GOT3 (cell line): ENCODE data around the gene KCNK5.

ENCODE experiments used
- DNase-seq: peaks from one replicate; lab custom pipeline; 2025; ENCODE audit warnings: mixed read lengths; lab: John Stamatoyannopoulos, UW

Gene KCNK5

DNA sequence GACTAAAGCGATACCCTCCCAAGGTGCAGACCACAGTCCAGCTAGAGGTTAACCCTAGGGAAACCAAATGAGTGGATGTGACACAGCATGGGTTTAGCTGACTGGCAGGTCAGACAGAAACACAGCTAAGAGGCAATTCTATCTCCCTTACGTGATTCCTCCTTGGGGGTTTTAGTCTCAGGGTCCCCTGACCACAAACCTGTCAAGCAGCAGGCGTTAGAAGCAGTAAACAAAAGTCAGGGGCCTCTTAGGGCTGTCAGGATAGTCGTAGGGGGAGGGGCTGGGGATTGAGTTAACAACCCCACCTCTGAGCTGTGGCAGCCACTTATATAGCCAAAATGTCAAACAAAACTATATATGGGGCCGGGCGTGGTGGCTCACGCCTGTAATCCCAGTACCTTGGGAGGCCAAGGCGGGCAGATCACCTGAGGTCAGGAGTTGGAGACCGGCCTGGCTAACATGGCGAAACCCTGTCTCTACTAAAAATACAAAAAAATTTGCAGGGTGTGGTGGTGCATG lies 13.6 kb downstream of the KCNK5 start:
- no peak for DNase-seq

DNA sequence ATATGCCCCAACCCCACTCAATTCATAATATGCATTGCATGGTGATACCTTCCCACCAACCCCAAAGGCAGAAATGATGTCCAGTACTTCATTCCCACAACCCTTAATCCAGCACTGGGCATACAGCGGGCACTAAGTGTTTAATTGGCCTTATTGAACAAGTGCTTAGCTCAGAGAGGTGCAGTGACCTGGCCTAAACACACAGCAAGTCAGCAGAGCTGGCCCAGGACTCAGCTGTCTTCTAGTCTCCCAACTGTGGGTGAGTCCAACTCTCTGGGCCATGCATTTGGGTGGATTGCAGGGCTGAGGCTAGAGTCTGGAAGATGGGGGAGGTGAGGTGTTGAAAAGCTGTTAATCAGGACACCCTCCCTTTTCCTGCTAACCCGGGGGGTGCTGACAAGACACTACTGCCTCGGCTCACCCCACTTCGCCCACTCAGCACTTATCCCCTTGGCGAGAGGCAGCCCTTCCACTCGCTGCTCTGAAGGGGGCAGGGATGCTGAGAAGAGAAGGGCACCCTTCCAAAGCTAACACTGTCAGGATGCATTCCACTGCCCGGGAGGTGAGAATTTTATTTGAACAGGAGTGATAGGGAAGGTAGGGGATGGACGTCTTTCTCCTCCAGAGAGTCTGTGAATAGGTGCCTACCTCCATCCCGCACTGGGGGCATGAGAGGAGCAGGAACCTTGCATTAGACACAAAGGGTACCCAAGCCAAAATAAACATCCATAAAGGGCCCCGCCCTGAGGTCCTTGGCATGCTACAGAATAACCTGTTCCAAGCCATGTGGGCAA lies 14.2 kb downstream of the KCNK5 start:
- DNase-seq: no peak

DNA sequence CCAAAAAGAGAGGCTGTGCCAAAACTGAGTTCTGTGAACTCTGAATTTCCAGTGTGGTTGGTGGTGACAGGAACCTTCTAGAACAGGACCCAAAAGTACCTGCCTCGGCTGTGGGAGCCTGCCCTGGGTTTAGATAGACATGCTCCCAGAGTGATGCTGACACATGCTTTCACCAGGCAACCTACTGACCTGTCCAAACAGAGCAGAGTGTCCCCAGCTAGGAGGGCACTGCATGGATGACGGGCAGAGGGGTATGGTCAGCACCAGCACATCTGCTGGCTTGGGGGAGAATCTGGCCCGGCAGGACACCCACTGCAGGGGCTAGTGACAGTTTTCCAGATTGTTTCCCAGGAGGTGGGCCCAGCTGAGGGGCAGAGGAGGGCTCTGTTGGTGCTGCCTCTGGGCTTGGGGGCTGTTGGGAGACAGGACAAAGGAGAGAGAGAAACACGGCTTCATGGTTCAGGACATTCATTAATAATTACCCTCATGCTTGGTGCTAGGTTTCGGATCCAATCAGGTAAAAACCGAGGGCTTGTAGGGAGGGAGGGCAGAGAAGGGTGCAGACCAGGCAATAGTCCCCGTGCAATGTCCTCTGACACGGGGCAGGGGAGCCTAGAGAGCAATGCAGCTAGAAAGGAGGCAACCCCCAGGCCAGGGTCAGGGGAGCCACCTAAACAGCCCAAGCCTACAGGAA lies 15.0 kb downstream of the KCNK5 start:
- no peak for DNase-seq

DNA sequence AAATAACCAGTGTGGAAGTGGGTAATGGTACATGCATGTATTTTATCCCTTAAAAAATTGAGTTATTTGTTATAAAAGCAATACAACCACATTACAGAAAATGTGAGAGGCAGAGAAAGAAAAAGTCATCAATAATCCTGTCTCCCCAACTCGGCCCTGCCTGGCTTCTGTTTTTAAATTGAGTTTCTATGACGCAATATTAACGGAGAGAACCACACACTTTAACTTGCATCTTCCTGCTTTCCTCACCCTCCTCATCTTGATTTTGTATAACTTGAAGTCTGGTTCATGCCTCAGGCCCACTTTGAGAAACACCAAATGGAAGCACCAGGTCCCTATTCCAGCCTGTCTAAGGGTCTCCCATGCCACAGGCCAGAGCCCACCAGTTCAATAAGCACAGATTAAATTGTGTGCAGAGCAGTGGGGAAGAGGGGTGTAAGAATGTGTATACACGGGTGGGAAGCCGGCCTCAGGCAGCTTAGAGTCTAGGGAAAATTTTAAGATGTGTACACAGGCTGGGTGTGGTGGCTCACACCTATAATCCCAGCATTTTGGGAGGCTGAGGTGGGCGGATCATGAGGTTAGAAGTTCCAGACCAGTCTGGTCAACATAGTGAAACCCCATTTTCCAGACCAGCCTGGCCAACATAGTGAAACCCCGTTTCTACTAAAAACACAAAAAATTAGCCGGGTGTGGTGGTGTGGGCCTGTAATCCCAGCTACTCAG lies 15.9 kb downstream of the KCNK5 start:
- DNase-seq: no peak

DNA sequence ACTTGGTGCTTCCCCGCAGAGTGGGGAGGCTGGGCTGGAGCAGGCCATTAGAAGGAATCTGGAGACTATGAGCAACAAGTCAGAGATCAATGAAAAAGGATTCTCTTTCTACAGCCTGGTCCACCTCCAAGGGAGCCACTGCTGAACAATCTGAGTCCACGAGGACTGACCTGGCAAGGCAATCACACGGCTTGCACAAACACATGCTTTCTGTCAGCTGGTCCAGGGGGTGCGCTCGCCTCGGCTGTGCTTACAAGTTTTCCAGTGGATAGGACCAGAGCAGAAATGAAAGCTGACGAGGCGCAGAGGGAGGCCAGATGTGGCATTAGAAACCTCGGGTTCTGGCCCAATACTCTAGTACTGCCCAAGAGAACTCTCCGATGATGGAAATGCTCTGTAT lies 18.1 kb downstream of the KCNK5 start:
- DNase-seq: no peak

DNA sequence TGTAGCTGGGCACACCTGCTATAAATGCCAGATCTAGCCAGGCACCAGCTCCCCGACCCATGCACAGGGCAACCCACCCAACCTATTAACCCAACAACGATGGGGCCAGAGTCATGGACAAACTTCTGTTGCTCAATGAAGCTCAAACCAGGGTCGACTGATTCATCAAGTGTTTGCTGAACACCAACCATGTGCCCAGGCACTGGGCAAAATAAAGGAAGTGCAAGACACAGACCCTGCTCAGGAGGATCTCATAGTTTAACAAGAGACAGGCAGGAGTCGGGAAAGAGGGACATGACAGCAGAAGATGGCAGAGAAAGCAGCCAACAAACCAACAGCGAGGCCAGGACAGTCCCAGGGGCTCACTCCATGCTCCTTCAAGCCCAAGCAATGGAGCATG lies 18.8 kb downstream of the KCNK5 start:
- DNase-seq: no peak

DNA sequence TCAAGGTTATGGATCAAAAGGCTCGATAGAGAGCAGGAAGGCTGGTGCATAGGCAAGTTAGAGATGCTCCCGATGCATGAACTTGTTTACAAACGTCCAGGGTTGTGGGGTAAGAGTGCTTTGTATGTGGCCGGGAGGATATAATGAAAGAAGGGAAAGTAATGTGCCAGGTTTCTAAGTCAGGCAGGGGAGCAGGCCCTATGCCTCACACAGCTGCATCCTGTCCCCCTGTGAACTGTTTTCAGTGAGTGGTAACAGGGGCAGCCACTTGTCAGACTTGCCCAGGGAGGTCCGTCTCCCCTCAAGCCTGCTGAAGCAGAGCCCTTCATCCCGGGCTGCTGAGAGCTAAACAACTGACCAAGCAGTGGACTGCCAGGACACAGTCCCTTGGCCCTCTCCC lies 19.4 kb downstream of the KCNK5 start:
- no peak for DNase-seq

DNA sequence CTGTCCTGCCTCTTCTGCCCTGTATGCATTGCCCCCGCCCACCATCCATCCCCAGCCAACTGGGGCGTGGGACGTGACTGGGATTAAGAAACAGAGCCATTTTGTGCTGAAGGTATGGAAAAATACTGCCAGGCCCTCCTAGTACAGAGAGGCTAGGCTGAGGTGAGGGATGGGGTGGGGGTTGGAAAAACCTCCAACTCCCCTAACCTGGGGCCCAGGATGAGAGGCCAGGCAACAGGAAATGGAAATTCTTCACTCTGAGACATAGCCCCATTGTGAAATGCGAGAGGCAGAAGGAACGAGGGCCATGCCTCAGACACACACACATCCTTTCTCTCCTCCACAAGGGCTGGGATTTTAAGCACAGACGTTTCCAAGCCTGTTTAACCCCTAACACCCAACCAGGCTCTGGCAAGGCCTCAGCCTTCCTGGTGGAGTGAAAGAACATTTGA lies 19.9 kb downstream of the KCNK5 start:
- DNase-seq: no peak

DNA sequence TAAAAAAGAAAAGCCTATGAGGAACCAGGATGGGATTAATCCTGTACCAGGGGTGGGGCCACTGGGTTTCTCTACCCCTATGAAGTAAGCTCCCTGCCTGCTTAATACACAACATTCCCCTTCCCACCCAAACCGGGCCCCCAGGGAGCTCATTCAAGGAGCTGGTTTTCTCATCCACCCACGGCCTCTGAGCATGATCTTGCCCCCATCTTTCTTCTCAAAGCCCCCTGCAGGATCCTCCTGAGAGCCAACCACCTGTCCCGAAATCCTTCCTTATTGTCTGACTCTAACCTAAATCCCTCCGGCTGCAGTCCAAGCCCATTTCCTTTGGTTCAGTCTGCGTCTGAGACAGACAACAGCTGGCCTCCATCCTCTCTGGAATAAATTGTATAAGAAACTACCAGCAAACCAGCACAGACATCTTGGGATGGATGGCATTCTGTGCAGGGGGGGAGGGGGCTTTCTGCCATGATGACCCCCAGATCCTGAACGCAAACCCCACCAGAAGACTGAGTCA lies 21.0 kb downstream of the KCNK5 start:
- DNase-seq: no peak

DNA sequence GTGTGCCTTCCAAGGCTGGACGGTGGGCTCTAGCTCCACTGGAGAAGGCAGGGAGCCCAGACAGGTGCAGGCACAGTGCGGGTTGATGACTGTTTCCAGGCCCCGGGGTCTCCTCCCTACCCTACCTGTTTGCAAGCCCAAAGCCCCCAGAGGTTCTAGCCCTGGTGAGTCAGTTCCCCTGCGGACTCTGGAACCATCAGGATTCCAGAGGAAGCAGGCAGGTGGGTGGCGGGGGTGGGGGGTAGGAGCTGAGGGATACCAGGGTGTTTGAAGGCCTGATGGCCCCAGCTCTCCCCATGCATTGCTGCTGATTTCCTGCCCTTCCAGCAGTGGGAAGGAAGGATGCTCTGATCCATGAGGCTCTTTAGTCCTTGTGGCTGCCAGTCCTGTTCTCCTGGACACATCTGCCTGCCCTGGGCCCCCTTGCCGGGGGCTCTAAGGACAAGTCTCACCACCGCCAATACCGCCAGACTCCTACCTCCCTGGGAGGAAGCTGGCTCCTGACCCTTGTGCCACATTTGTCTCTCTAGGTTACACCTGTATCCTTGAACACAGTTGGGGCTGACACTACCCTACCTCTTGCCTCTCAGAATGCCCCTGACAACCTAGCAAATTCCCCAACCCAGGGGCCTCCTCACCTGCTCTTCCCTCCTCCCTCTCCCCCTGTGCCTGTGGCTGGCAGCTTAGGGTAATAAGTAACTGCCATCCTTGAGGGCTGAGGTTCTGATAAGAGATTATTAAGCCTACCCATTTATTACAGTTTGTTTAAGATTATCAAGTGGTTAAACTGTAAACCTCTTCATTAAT lies 21.7 kb downstream of the KCNK5 start:
- DNase-seq: no peak

DNA sequence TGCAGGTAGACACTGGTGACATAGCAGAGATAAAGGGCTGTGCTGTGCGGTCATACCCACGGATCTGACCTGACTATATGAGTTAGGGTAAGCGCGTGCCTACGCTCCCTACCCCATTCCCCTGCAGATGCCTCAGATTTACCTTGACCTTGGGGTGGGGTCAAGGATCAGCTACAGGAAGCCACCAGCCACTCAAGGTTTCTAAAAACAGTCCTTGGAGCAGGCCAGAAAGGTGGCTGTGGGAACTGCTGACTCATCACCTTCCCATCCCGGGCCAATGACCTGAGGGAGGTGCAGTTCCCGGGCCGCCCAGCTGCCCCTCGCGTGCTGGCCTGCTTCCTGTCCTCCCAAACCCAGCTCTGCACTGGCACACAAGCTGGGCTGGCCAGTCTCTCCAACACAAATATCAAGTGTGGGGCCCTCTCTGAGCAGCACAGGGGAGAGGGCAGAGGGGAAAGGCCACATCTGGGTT lies 23.0 kb downstream of the KCNK5 start:
- no peak for DNase-seq

DNA sequence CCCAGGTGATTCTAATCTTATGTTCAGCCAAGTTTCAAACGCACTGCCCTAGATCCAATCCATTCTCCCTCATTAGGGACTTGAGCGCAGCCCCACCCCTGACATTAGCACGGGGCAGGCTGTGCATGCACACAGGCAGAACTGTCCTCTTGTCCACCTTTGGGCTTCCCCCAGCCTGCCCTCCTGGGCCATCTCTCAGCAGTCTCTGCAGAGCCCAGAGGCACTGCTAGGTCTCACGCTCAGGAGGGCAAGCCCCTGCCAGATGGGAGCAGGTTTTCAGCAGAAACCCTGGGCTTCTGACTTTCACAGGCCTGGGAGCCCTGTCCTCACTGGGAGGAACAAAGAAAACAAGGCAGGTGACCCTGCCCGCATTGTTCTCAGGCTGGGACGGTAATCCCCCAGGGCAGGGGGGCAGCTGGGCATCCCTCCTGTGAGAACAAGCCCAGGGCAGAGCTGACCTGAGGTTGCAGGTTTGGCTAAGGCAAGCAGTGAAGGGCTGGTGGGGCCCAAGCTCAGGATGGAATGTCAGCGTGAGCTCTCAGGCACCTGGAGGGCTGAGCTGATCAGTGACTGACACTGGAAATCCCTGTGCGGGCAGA lies 24.5 kb downstream of the KCNK5 start:
- no peak for DNase-seq

DNA sequence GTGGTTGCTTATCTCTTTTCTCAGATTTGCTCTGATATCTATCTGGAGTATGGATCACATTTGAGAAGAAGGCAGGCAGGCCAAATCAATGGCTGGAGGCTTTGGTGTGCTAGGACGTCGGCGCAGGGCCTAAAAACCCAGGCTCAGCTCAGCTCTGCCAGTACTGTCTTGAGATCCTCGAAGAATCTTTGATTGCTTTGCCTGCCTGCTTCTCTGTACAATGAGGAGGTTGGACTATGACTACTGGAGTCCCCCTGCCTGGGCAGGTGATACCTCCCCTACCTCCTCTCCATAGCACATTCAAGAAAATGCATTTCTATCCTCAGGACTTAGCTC lies 25.1 kb downstream of the KCNK5 start:
- DNase-seq: no peak

DNA sequence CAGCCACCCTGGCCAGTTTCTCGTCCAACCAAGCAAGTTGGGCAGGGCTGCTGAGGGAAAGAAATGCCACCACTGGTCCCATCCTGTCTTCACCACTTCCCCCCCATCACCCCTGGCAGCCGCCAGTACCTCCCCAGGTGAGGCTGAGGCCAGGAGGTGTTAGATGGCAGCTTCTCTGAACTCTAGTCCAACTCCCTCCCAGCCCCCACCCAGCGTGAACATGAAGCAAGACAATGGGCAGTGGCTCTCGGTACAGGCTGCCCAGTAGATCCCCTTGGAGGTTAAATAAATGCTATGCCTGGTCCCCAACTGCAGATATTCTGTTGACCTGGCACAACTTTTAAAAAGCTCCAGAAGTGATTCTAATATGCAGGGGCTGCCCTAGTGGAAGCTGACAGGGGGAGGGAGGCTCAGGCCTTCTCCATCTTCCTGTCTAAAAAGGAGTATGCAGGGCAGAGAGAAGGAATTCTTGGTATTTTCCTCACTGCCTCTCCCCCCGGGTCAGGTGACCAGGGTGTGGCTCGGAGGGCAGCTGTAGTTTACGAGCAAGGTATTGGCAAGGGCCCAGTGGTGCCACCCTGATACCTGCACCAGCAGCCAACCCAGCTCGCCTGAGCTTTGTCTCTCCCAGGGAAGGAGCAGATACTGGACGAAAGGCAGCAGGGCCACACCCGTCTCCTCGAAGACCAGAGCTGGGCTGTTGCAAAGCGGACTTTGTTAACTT lies 25.7 kb downstream of the KCNK5 start:
- DNase-seq: no peak

DNA sequence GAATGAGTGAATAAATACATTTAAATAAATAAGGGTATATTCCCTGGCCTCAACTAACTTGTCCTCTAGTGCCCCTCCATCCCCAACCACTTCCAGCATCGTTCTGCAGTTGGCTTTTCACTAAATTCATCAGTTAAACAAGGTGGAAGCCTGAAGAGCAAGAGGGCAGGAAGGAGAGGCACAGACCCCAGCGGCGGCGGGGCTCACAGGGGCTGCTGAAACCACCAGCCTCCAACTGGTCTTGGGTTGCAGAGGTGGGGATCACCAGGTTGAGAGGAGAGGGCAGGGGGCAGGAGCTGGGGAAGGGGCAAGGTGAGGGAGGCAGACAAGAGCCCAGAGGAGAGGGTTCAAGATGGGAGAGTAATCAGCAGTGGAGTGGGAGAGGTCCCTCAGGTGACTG lies 27.1 kb downstream of the KCNK5 start:
- DNase-seq: no peak

DNA sequence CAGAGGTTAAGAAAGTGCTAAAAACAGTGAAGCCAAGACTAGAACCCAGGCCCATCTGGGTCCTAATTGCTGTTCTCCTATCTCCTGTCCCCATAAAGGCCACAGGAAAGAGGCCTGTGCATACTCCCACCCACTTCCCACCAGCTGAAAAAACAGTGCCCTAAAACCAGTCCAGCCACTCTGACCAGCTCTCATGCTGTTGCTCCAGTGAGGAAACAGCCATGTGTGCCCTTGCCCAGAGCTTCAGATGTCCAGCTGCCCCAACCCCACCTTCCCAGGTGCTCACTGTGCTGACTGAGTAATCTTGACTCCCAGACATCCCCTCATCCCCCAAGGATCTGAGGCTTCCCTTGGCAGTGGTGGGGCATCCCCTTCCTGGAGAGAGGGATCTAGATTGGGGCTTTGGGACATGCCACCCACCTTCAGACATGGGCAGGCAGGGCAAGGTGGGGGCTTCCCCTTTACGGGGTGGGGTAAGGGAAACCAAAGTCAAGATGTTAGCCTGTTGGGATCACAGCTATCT lies 28.7 kb downstream of the KCNK5 start:
- DNase-seq: no peak

DNA sequence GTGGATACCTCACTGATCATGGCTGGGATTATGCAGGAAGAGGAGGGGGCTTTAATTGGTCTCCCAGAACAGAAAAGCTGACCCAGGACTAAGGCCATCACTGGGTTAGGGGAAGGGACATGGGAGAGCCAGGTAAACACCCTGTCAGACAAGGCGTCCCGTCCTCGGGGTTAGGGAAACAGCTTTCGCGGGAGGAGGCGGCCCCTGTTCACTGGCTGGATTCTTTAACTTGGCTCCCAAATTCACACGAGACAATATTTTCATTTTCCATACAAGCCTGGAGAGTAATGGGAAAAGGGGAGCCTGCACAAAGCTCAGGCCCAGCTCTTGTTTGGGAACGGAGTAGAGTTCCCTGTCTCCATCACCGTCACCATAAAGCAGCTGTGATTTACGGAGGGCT lies 29.3 kb downstream of the KCNK5 start:
- DNase-seq: no peak

DNA sequence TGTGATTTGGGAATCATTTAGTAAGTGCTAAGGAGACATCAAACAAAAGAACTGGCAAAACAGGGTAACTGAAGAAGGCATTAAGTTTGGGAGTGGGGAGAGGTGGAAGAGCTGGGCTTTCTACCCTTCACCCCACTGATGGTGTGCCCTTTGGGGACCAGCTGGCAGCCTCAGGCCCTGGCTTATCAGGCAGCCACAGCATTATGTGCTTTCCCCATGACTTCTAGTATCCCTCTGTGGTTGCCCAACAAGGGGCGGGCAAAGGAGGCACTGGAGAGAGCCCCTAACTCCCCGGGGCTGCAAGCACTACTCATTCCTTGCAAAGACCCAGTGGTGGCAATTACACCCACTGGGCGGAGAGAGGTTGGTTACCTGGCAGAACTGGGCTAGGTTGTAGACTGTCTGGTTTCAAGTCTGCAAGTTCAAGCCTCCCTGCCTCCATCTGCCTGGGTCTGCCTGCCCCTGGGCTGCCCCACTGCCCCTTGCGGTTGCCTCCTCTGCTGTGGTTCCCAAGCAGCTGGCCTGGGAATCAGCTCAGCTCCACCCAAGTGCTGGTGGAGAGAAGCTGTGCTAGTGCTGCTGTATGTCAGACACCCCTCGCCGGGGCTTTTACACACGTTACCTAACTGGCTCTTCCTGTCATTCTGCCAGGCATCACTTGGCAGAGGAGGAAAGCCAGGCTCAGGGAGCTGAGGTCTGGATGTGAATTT lies 29.9 kb downstream of the KCNK5 start:
- no peak for DNase-seq

DNA sequence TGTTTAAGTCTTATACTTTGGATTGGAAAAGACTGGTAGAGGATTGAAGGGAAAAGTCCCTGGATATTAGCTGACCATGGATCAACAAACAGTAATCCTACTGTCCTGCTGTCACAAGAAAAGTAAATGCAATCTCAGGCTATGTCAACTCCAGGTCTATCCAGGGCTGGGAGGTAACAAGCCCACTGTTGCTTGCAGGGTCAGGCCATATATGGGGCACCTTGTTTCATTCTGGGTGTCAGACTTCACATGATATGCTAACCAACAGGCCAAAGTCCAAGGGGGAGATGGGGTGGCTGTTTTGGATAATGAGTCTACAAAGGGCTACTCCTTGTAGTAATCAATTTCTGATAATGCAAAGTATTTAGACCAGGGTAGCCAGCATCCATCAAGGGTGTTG lies 30.7 kb downstream of the KCNK5 start:
- no peak for DNase-seq
